ENCODE data around the gene ACADSB.

DNA sequence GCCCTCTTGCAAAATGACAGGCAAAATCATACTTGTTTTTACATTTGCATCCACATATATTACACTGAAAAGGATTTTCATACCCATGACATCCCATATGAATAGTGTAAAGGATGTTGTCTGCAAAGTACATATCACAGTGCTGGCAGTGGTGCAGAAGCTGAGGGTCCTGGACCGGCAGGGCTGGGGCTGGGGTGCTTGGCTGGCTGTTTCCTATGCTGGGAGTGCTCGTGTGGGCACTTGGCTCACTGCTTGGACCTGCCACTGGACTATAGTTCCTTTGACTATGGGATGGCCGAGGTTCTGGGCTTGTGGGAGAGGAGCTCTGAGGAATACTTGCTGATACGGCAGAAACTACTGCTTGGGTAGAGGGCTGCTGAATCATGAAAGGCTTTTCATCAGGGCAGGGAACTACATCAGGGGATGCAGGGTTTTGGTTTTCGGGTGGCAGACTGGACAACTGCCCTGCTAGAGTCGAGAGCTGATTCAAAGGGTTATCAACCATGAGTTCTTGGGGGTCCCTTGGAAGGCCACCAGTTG is 14.9 kb upstream of the ACADSB start:
- no peak for TF ChIP-seq CTCF (IDR thresholded peaks at IDR 0.05 in 4 of 5, conservative IDR thresholded peaks at IDR 0.05 in 1 of 5)
- TF ChIP-seq POLR2A (IDR thresholded peaks at IDR 0.05) = no peak
